ENCODE data around the gene TANC1. TPM values are rescaled to one million over a fixed set of nuclear protein-coding genes. Genes with fewer than 3 reads are reported as not detected.
A peak's percentile ranks its signal among the peaks of the same experiment; 100 is the strongest.

The TANC1 gene
- total and polyA plus RNA-seq, 12 donors, result 17.8 to 90.5 (median 70.0) TPM

GRCh38 chr2:158998551-158999248 is 30.3 kb downstream of the TANC1 start:
- H3K36me3 ChIP-seq, result peaks cover 0 to 28% (median 6%) of the 10 kb centered on the region in 9 donors
- intact Hi-C loops (cut with DNase I), result no loop called here
- no peak for TF ChIP-seq CTCF (IDR thresholded peaks at IDR 0.05)
- no peak for DNase-seq
- 51 to 72% methylated on average over 6 of the region's 6 CpGs for WGBS, 2 donors
- peak overlapping the region in 8 of 10 donors; percentile 2 to 68 (median 32) for H3K27ac ChIP-seq
- H3K4me1 ChIP-seq, result peaks cover 8 to 93% (median 66%) of the 10 kb centered on the region in 9 donors
- H3K27me3 ChIP-seq, result no peaks in the 10 kb centered on the region
- ATAC-seq, result peak in 4 of 8 donors; percentile 17 to 42 (median 28)
- no peaks in the 10 kb centered on the region for H3K9me3 ChIP-seq
- H3K4me3 ChIP-seq, result no peak overlapping the region

- 37 to 40% methylated on average over 4 of the region's 4 CpGs for WGBS, 2 donors
- H3K4me3 ChIP-seq, result no peak overlapping the region
- peaks cover 8 to 86% (median 60%) of the 10 kb centered on the region in 9 donors for H3K4me1 ChIP-seq
- intact Hi-C loops (cut with DNase I), result no loop called here
- H3K36me3 ChIP-seq, result peaks cover 0 to 29% (median 6%) of the 10 kb centered on the region in 9 donors
- ATAC-seq, result no peak
- TF ChIP-seq CTCF (IDR thresholded peaks at IDR 0.05), result no peak
- H3K27ac ChIP-seq, result peak overlapping the region in 6 of 10 donors; percentile 2 to 68 (median 53)
- H3K9me3 ChIP-seq, result no peaks in the 10 kb centered on the region
- no peak for DNase-seq
- no peaks in the 10 kb centered on the region for H3K27me3 ChIP-seq
Measured at GRCh38 chr2:158999458-158999857, 31.0 kb downstream of the TANC1 start.

- intact Hi-C loops (cut with DNase I), result no loop called here
- H3K27me3 ChIP-seq, result no peaks in the 10 kb centered on the region
- H3K9me3 ChIP-seq, result peaks cover 0 to 4% (median 0%) of the 10 kb centered on the region in 11 donors
- no peak overlapping the region for H3K4me3 ChIP-seq
- ATAC-seq, result no peak
- no peak for DNase-seq
- TF ChIP-seq CTCF (IDR thresholded peaks at IDR 0.05), result no peak
- peak overlapping the region in 4 of 10 donors; percentile 10 to 68 (median 56) for H3K27ac ChIP-seq
- H3K4me1 ChIP-seq, result peaks cover 8 to 79% (median 55%) of the 10 kb centered on the region in 9 donors
- whole genome bisulfite sequencing, 2 donors, result 96 to 98% methylated on average over 8 of the region's 8 CpGs
- H3K36me3 ChIP-seq, result peaks cover 0 to 34% (median 6%) of the 10 kb centered on the region in 9 donors
Measured at GRCh38 chr2:159000072-159000471, 31.6 kb downstream of the TANC1 start.

GRCh38 chr2:159002462-159003111 is 34.1 kb downstream of the TANC1 start:
- ATAC-seq, result no peak
- Histone ChIP-seq H3K27ac (no peak overlapping the region), H3K4me1 (peaks cover 4 to 54% (median 31%) of the 10 kb centered on the region in 9 donors)

More at GRCh38 chr2:159002462-159003111, 34.1 kb downstream of the TANC1 start:
- H3K4me3 ChIP-seq, result no peak overlapping the region
- DNase-seq, result no peak
- intact Hi-C loops (cut with DNase I), result no loop called here
- H3K27me3 ChIP-seq, result no peaks in the 10 kb centered on the region
- no peak for TF ChIP-seq CTCF (IDR thresholded peaks at IDR 0.05)
- peaks cover 0 to 4% (median 0%) of the 10 kb centered on the region in 11 donors for H3K9me3 ChIP-seq
- H3K36me3 ChIP-seq, result peaks cover 0 to 52% (median 6%) of the 10 kb centered on the region in 9 donors
- 60 to 65% methylated on average over 7 of the region's 7 CpGs for WGBS, 2 donors
